Transverse colon (tissue), 4 donors: Measurements from ENCODE around the gene BTRC.

ENCODE experiments used
- EP300 ChIP-seq: sonication (generic); formaldehyde crosslinking; IDR thresholded peaks from one replicate; pipeline ENCODE4 v1.6.1; 2017; ENCODE audit warnings: antibody characterized with exemption, low read depth
- POLR2A ChIP-seq: fragments of 450-650 bp; IDR thresholded peaks from one replicate; pipeline ENCODE4 v1.6.1; 2016; ENCODE audit warnings: antibody characterized with exemption, mild to moderate bottlenecking, moderate library complexity
- POLR2AphosphoS5 ChIP-seq, 3 donors: sonication (generic); formaldehyde crosslinking; IDR thresholded peaks; one replicate each; pipeline ENCODE4 v1.6.1; 2016; ENCODE audit warnings: antibody characterized with exemption in 3 of 3
- TF ChIP-seq, protein P1 (sequence below), 5 experiments: fragments of 200-600 bp in 3 of 5; fragments of 450-650 bp in 2 of 5; sonication (generic) in 3 of 5; IDR thresholded peaks; 1 replicate in 2 of 5; 2 replicates in 3 of 5; pipeline ENCODE4 v1.5.1; 2016 to 2017; ENCODE audit warnings: antibody characterized with exemption in 5 of 5, inconsistent platforms in 3 of 5, mild to moderate bottlenecking in 2 of 5, moderate library complexity in 1 of 5

DNA sequence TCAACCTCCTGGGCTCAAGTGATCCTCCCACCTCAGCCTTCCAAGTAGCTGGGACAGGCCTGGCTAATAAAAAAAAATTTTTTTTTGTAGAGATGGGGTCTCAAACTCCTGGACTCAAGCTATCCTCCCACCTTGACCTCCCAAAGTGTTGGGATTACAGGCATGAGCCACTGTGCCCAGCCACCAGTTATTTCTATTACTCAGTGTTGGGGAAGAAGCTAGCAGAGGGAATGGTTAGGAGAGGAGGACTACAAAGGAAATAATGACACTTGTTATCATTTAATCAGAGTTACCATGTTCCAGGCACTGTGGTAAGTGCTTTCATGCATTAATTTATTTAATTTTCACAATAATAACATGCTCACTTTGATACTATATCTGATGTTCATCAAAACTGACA lies 17.6 kb upstream of the BTRC start:
- TF ChIP-seq POLR2A: no peak
- TF ChIP-seq POLR2AphosphoS5 (IDR thresholded peaks at IDR 0.05): no peak
- TF ChIP-seq, protein P1, sequence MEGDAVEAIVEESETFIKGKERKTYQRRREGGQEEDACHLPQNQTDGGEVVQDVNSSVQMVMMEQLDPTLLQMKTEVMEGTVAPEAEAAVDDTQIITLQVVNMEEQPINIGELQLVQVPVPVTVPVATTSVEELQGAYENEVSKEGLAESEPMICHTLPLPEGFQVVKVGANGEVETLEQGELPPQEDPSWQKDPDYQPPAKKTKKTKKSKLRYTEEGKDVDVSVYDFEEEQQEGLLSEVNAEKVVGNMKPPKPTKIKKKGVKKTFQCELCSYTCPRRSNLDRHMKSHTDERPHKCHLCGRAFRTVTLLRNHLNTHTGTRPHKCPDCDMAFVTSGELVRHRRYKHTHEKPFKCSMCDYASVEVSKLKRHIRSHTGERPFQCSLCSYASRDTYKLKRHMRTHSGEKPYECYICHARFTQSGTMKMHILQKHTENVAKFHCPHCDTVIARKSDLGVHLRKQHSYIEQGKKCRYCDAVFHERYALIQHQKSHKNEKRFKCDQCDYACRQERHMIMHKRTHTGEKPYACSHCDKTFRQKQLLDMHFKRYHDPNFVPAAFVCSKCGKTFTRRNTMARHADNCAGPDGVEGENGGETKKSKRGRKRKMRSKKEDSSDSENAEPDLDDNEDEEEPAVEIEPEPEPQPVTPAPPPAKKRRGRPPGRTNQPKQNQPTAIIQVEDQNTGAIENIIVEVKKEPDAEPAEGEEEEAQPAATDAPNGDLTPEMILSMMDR (IDR thresholded peaks at IDR 0.05): no peak
- TF ChIP-seq EP300: no peak
